Stimulated activated CD4-positive, alpha-beta T cell treated with anti-CD3 and anti-CD28 coated beads, Interleukin-1b, Interleukin-23, amount 100 ng/mL, for 48 hours (primary cell): ENCODE data around the gene P2RX7.
A peak's percentile ranks its signal among the peaks of the same experiment; 100 is the strongest.

ENCODE experiments used
- DNase-seq: peaks from one replicate; pipeline ENCODE4 v3.0.0-alpha.2; 2020

The P2RX7 gene

DNA sequence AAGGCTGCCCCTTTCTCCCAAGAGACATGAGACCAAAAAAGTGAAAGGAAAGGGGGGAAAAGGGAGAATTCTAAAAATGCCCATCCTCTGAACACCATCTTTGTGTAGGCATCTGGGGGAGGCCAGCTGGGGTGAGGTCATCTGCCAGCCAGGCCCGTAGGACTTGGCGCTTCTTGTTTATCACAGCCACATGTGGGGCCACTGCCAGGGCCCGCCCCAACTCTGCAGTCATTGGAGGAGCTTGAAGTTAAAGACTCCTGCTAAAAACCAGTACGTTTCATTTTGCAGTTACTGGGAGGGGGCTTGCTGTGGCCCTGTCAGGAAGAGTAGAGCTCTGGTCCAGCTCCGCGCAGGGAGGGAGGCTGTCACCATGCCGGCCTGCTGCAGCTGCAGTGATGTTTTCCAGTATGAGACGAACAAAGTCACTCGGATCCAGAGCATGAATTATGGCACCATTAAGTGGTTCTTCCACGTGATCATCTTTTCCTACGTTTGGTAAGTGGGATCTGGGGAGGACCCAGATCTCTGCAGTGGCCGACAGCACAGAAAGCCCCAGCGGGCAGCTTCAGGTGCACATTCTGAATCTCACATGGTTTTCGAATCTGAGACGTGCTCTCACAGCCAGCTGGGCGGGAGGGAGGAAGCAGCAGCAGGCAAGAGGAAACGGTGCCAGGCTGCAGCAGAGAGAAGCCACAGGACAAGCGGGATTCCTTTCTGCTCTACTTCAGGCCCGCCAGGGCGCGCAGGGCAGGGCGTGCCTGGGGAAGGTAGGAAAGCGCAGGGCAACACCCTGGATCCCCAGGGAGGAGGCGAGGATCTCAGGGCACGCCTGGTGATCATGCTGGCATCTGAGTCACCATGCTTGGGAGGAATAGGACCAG lies at the start of gene P2RX7:
Gene P2RX7 (plus strand): TSS at position 276 of the 881 bp plus-strand sequence. CDS start 95 bp downstream, at position 371.
- DNase-seq, result peak; percentile 46

GRCh38 chr12:121084229-121084628 lies 48.4 kb upstream of the P2RX7 start:
- DNase-seq, result no peak

DNA sequence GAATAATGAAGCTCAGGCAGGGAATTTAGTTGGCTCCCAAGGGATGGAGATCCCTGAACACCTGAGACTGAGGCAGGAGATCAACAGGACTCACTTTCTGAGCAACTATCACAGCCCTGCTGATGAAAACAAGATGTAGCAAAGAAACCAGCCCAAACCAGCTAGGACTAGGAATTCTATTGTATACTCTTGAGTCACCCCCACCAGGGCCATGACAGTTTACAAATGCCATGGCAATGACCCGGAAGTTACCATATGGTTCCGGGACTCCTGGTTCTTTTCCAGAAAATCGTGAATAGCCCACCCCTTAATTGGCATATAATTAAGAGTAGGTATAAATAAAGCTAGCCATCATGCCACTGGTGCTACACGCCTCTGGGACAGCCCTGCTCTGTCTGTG lies 47.6 kb upstream of the P2RX7 start:
- no peak for DNase-seq

GRCh38 chr12:121085506-121086353 lies 46.9 kb upstream of the P2RX7 start:
- DNase-seq, result no peak

DNA sequence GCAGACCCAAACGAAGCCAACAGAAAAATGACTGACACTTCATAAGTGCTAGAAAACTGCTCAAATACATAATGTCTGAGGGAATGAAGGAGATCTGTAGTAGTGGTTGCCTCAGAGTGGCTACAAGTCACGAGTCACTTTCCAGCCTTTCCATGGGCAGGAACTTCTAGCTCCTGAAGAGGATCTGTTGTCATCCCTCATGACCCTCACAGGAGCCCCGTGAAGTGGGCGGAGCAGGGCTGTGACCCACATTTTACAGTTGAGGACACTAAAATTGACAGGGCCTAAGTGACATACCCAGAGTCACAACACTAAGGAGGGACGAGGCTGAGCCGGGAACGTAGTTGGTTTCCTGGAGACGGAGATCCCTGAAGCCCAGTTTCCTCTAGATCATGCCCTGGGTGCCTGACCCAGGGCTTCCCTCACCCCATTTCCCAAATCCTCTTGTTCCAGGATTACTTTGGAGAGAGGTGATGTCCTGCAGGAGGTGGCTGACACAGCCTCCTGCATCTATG lies 45.8 kb upstream of the P2RX7 start:
- DNase-seq, result no peak

- no peak for DNase-seq
Observed at GRCh38 chr12:121087467-121088194, 45.0 kb upstream of the P2RX7 start.

GRCh38 chr12:121088195-121088585 lies 44.5 kb upstream of the P2RX7 start:
- DNase-seq, result no peak

DNA sequence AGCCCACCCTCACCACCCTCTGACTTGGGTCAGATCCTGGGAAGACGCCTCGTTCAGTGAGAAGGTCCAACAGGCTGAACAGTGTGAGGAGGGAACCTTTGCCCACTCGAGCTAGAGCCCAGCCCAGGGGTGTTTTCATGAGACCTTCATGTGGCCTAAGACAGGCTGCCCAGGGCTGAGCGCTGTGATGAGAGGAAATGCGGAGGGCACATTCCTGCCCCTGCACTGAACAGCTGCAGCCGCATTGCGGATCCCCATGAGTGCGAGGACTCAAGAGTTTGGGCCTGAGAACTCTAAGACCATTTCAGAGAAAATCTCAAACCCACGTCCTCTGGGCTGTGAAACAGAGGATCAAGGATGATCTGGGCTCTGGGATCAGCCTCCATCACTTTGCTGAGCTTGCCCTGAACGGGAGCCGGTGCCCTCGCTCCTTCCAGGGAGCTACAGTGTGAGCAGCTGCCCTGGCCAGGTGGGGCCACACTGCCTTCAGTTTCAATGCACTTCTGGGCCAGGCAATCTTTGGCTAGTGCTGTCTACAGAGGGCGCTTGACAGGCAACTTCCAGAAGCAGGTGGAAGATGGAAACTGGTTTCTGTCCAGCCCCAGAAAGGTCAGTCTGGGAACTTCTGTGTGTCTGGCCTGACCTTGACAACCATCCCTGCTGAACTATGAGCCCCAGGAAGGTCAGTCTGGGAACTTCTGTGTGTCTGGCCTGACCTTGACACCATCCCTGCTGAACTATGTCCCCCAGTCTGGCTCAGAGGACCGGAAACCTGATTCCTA lies 43.5 kb upstream of the P2RX7 start:
- DNase-seq, result no peak

DNA sequence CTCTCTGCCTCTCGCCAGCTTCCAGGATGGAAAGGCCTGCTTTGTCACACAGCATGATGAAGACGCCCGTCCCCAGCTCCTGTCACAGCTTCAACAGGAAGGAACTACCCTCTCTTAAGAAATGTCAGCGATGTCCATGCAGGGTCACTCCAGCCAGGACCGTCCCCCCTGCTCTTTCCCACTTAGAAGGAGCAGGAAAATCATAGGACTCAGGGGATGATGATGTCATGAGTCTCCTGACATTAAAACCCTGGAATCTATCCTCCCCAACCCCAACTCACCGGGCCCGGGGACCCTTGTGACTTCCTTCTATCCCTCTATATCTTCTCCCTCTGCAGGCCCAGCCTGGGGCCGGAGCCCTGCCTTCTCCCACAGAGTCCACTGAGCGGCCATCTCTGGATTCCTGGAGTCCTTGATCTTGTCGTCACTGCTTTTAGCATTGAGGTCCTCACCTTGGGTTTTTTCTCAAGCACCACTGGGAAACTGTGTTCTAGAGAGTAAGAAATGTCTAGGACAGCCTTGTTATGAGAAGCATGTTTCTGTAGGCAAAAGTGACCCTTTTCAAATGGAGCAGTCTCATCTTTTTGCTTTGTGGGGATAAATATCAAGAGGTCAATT lies 42.8 kb upstream of the P2RX7 start:
- DNase-seq, result no peak

GRCh38 chr12:121090586-121091514 lies 41.8 kb upstream of the P2RX7 start:
- DNase-seq, result no peak

GRCh38 chr12:121092034-121092433 lies 40.6 kb upstream of the P2RX7 start:
- DNase-seq, result no peak

GRCh38 chr12:121093487-121093891 lies 39.2 kb upstream of the P2RX7 start:
- DNase-seq, result no peak

DNA sequence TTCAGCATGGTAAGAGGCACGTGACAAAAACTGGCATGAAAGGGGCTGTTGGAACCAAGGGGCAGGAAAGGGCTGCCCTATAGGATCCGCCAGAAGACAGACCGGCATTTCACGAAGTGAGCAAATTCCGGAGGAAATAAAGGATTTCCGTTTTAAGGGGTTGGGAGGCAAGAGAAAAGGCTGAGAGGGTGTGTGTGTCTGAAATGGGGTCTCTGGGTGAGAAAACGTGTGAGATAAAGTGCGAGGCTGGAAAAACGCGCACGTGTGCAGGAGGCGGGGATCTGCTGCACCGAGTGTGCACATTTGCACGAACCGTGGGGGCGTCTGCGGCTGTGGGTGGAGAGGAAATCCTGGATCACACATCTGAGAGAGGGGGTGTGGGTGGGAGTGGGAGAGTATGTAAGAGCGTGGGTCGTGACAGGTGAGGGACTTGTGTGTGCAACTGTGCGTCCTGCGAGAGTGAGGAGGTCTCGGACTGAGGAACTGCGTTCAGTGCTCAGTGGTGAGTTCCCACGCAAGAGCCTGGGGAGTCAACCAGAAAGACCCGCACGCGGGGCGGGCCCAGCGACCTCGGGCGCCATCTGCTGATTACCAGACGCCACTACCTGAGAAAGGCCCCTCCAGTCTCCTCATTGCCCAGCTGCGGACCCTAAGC lies 37.0 kb upstream of the P2RX7 start:
- peak; percentile 83 for DNase-seq

DNA sequence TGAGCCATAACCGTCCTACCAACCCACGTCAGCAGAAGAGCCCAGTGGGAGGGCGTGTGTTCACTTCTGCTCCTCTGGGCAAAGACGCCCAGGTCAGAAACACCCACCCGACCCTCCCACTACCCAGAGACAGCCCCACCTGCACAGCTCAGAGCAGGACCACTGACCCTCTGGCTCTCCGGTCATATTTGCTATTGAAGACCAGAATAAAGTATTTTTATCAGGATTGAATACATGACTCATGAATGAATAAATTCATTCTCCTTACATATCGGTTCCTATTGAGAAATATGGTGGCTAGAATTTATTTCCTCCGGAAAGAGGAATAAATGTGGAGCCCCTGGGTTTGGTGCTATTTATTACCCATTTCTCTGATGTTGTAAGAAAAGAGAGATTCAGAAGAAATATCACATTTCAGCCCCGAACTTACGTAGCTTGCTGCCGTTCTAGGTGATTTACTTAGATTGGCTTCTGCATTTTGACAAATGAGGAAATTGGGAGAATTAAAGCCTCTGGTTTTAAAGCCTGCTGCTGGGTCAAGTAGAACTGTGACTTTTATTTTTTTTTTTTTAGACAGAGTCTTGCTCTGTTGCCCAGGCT lies 36.4 kb upstream of the P2RX7 start:
- DNase-seq, result no peak

- no peak for DNase-seq
Observed at GRCh38 chr12:121099779-121100178, 32.9 kb upstream of the P2RX7 start.

DNA sequence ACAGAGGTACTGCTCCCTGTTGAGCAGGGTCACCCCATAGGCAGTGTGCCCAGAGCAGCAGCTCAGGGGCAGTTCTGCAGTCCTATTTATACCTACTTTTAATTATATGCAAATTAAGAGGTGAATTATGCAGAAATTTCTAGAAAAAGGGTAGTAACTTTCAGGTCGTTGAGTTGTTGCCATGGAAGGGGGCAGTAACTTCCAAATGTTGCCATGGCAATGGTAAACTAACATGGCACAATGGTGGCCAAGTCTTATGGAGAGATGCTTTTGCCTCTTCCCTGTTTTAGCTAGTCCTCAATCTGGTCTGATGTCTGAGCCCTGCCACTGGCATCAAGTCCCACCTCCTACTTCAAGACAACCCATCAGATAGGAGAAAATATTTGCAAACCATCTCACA lies 30.4 kb upstream of the P2RX7 start:
- no peak for DNase-seq

DNA sequence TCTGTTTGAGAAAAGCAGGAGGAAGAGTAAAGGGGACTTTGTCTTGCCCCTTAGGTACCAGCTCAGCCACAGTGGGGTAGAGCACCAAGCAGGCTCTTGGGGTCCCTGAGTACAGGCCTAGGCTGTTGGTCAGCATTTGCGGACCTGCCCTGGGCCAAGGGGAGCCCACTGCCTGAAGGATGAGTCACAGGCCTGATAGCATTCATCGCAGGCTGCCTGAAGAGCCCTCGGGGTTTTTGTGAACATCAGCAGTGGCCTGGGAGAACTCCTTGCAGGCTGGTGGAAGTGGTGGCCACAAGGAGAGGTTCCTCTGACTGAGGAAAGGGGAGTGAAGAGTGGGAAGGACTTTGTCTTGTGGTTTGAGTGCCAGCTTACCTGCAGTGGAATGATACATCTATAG lies 25.0 kb upstream of the P2RX7 start:
- DNase-seq, result no peak

GRCh38 chr12:121108492-121108891 lies 24.2 kb upstream of the P2RX7 start:
- no peak for DNase-seq

GRCh38 chr12:121110211-121110940 lies 22.3 kb upstream of the P2RX7 start:
- peak; percentile 62 for DNase-seq
